Trophoblast cell (in vitro differentiated cells and primary cell): ENCODE results near the gene ETV5.

Experiments used
- DNase-seq, 2 donors: peaks; one replicate each; pipeline ENCODE4 v3.0.0-alpha.2; 2016
- H2AFZ ChIP-seq: 2 replicates; pipeline ENCODE4 v1.6.1; 2013; ENCODE audit warnings: low read length, moderate library complexity, mild to moderate bottlenecking; ENCODE audit not compliant: insufficient read depth, poor library complexity
- H2AK5ac ChIP-seq: 2 replicates; pipeline ENCODE4 v1.6.1; 2013; ENCODE audit warnings: mild to moderate bottlenecking, low read length
- H2BK120ac ChIP-seq: 2 replicates; pipeline ENCODE4 v1.6.1; 2013; ENCODE audit warnings: low read length, mild to moderate bottlenecking, moderate library complexity; ENCODE audit not compliant: insufficient read depth, poor library complexity
- H2BK12ac ChIP-seq: 2 replicates; pipeline ENCODE4 v1.6.1; 2013; ENCODE audit warnings: mild to moderate bottlenecking, low read length, moderate library complexity
- H2BK5ac ChIP-seq: 2 replicates; pipeline ENCODE4 v1.6.1; 2013; ENCODE audit warnings: low read length, low read depth, moderate library complexity, mild to moderate bottlenecking; ENCODE audit not compliant: poor library complexity
- H3K14ac ChIP-seq: 2 replicates; pipeline ENCODE4 v1.6.1; 2013; ENCODE audit warnings: mild to moderate bottlenecking, low read length
- H3K18ac ChIP-seq: 2 replicates; pipeline ENCODE4 v1.6.1; 2013; ENCODE audit warnings: mild to moderate bottlenecking, low read length
- H3K23ac ChIP-seq: 2 replicates; pipeline ENCODE4 v1.6.1; 2013; ENCODE audit warnings: low read length
- H3K27ac ChIP-seq: 2 replicates; pipeline ENCODE4 v1.5.1; 2013; ENCODE audit warnings: low read depth, mild to moderate bottlenecking, inconsistent platforms, low read length, moderate library complexity
- H3K27me3 ChIP-seq: 2 replicates; pipeline ENCODE4 v1.6.1; 2013; ENCODE audit warnings: inconsistent platforms, mild to moderate bottlenecking, low read length, moderate library complexity; ENCODE audit not compliant: insufficient read depth
- H3K36me3 ChIP-seq, 2 experiments: 1 replicate in 1 of 2; 2 replicates in 1 of 2; pipeline ENCODE4 v1.6.1; 2013; ENCODE audit warnings: low read length in 2 of 2, mild to moderate bottlenecking in 2 of 2, moderate library complexity in 1 of 2; ENCODE audit not compliant: insufficient read depth in 2 of 2, control insufficient read depth in 1 of 2
- H3K4ac ChIP-seq: 2 replicates; pipeline ENCODE4 v1.6.1; 2013; ENCODE audit warnings: low read depth, mild to moderate bottlenecking, low read length, moderate library complexity
- H3K4me1 ChIP-seq, 2 experiments: 1 replicate in 1 of 2; 2 replicates in 1 of 2; pipeline ENCODE4 v1.6.1; 2013; ENCODE audit warnings: low read length in 2 of 2, mild to moderate bottlenecking in 2 of 2, moderate library complexity in 1 of 2; ENCODE audit not compliant: insufficient read depth in 2 of 2, control insufficient read depth in 1 of 2
- H3K4me2 ChIP-seq: 2 replicates; pipeline ENCODE4 v1.6.1; 2013; ENCODE audit warnings: inconsistent platforms, mild to moderate bottlenecking, low read length, moderate library complexity
- H3K4me3 ChIP-seq: 2 replicates; pipeline ENCODE4 v1.5.1; 2013; ENCODE audit warnings: mild to moderate bottlenecking, low read depth, low read length, inconsistent platforms
- H3K79me1 ChIP-seq: one replicate; pipeline ENCODE4 v1.6.1; 2013; ENCODE audit warnings: low read length
- H3K79me2 ChIP-seq: 2 replicates; pipeline ENCODE4 v1.6.1; 2013; ENCODE audit warnings: low read length, mild to moderate bottlenecking; ENCODE audit not compliant: control insufficient read depth, insufficient read depth, poor library complexity
- H3K9ac ChIP-seq: 2 replicates; pipeline ENCODE4 v1.6.1; 2013; ENCODE audit warnings: mild to moderate bottlenecking, low read length
- H3K9me3 ChIP-seq: 2 replicates; pipeline ENCODE4 v1.6.1; 2013; ENCODE audit warnings: low read depth, mild to moderate bottlenecking, control low read depth, inconsistent platforms, low read length; ENCODE audit not compliant: insufficient read depth
- H4K12ac ChIP-seq: 2 replicates; pipeline ENCODE4 v1.6.1; 2013; ENCODE audit warnings: low read depth, mild to moderate bottlenecking, low read length, moderate library complexity
- H4K8ac ChIP-seq: 2 replicates; pipeline ENCODE4 v1.6.1; 2013; ENCODE audit warnings: low read depth, mild to moderate bottlenecking, low read length, moderate library complexity
- H4K91ac ChIP-seq: one replicate; pipeline ENCODE4 v1.6.1; 2013; ENCODE audit warnings: low read depth, mild to moderate bottlenecking, low read length, moderate library complexity
- WGBS: extraction: QIAGEN DNeasy Blood & Tissue Kit; methylation state at CpG from one replicate; pipeline ENCODE4 v1.1.7; 2013; ENCODE audit warnings: missing lambda C conversion rate; ENCODE audit not compliant: insufficient read length, insufficient coverage; ENCODE audit errors: extremely low coverage; 5-methylcytosine and 5-hydroxymethylcytosine counted together

The ETV5 gene

DNA sequence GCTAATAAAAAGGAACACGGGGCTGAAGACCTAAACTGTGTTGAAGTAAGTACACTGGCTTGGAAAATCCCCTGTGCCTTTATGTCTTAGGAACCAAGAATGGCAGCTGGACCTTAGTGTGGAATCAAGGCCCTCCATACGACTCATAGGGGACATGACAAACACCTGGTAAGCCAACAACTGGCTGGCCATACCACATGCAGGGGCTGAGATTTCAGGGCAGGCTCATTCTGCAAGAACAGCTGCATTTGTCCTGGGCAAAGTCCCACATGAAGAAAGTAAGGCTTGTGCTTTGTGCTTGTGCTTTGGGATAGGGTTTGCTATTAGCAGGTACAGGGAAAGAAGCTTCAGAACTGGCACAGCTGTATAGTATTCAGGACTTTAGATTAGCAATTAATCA, 18.0 kb downstream of the ETV5 start:
- Histone ChIP-seq H3K4ac (no peak overlapping the region), H3K4me2 (no peak overlapping the region), H2BK5ac (no peak overlapping the region), H2BK120ac (no peak overlapping the region), H3K23ac (no peak overlapping the region), H4K91ac (no peak overlapping the region), H3K4me3 (no peak overlapping the region), H2AFZ (no peak overlapping the region), H3K36me3 (no peaks in the 10 kb centered on the region), H3K79me2 (no peaks in the 10 kb centered on the region), H3K14ac (no peak overlapping the region), H3K4me1 (peaks cover 4 to 5% of the 10 kb centered on the region in 2 experiments), H3K9ac (no peak overlapping the region), H3K27me3 (no peaks in the 10 kb centered on the region), H4K12ac (no peak overlapping the region), H4K8ac (no peak overlapping the region), H2AK5ac (no peak overlapping the region), H3K79me1 (no peaks in the 10 kb centered on the region), H3K18ac (no peak overlapping the region), H3K27ac (no peak overlapping the region), H3K9me3 (no peaks in the 10 kb centered on the region), H2BK12ac (no peak overlapping the region)
- DNase-seq: no peak
- WGBS: no CpG with 5 or more reads among the region's 2 CpGs

DNA sequence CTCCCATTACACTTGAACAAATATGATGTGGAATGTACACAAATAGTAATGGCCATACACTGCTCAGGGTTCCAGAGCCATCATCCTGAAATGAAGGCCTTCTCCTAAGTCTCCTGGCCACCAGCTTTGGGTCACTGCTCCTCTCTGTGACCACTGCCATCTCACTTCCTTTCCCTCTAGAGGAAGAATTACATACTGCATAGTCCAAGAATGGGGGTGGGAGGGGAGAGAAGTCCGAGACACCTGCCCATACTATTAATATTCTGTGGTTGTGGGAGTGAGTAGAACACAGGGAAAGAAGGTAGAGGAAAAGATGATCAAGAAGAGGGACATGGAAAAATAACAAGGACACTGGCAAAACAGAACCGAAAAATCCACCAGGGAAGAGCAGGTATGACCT, 20.6 kb downstream of the ETV5 start:
- H4K8ac ChIP-seq: no peak overlapping the region
- H3K4me1 ChIP-seq: peaks cover 4 to 5% of the 10 kb centered on the region in 2 experiments
- no peak overlapping the region for H2BK12ac ChIP-seq
- no peaks in the 10 kb centered on the region for H3K9me3 ChIP-seq
- no peaks in the 10 kb centered on the region for H3K79me2 ChIP-seq
- H3K23ac ChIP-seq: no peak overlapping the region
- no peaks in the 10 kb centered on the region for H3K79me1 ChIP-seq
- H3K4me3 ChIP-seq: no peak overlapping the region
- no peak overlapping the region for H2BK5ac ChIP-seq
- H3K4me2 ChIP-seq: no peak overlapping the region
- no peaks in the 10 kb centered on the region for H3K36me3 ChIP-seq
- H2AK5ac ChIP-seq: no peak overlapping the region
- WGBS: no CpG with 5 or more reads among the region's 2 CpGs
- H3K27ac ChIP-seq: no peak overlapping the region
- H3K4ac ChIP-seq: no peak overlapping the region
- H2AFZ ChIP-seq: no peak overlapping the region
- no peak overlapping the region for H3K14ac ChIP-seq
- no peaks in the 10 kb centered on the region for H3K27me3 ChIP-seq
- no peak overlapping the region for H3K9ac ChIP-seq
- H4K91ac ChIP-seq: no peak overlapping the region
- no peak for DNase-seq
- no peak overlapping the region for H2BK120ac ChIP-seq
- peak overlapping the region; percentile 8 for H3K18ac ChIP-seq
- H4K12ac ChIP-seq: no peak overlapping the region

- Histone ChIP-seq H2AFZ (no peak overlapping the region), H3K4me2 (no peak overlapping the region), H4K12ac (no peak overlapping the region), H3K4me3 (no peak overlapping the region), H2BK5ac (no peak overlapping the region), H3K79me2 (no peaks in the 10 kb centered on the region), H3K9me3 (no peaks in the 10 kb centered on the region), H4K91ac (no peak overlapping the region), H3K9ac (no peak overlapping the region), H3K18ac (no peak overlapping the region), H2BK120ac (no peak overlapping the region), H3K79me1 (no peaks in the 10 kb centered on the region), H3K14ac (no peak overlapping the region), H3K27me3 (no peaks in the 10 kb centered on the region), H2AK5ac (no peak overlapping the region), H3K4ac (no peak overlapping the region), H3K27ac (no peak overlapping the region), H2BK12ac (no peak overlapping the region), H4K8ac (no peak overlapping the region), H3K4me1 (peaks cover 5 to 7% of the 10 kb centered on the region in 2 experiments), H3K36me3 (no peaks in the 10 kb centered on the region), H3K23ac (no peak overlapping the region)
- DNase-seq: no peak
- WGBS: no CpG with 5 or more reads among the region's 4 CpGs
Measured at GRCh38 chr3:186084264-186084663, 24.6 kb downstream of the ETV5 start.

GRCh38 chr3:186083746-186084145, 25.1 kb downstream of the ETV5 start:
- Histone ChIP-seq H3K14ac (no peak overlapping the region), H2BK12ac (no peak overlapping the region), H3K4me1 (peaks cover 5 to 7% of the 10 kb centered on the region in 2 experiments), H3K36me3 (no peaks in the 10 kb centered on the region), H4K8ac (no peak overlapping the region), H3K9ac (no peak overlapping the region), H2BK120ac (no peak overlapping the region), H4K12ac (no peak overlapping the region), H3K79me2 (no peaks in the 10 kb centered on the region), H3K4ac (no peak overlapping the region), H3K4me3 (no peak overlapping the region), H2BK5ac (no peak overlapping the region), H3K27ac (no peak overlapping the region), H3K27me3 (no peaks in the 10 kb centered on the region), H4K91ac (no peak overlapping the region), H2AFZ (no peak overlapping the region), H3K18ac (no peak overlapping the region), H3K23ac (no peak overlapping the region), H3K4me2 (no peak overlapping the region), H3K9me3 (no peaks in the 10 kb centered on the region), H2AK5ac (no peak overlapping the region), H3K79me1 (no peaks in the 10 kb centered on the region)
- no CpG with 5 or more reads among the region's 2 CpGs for WGBS
- no peak for DNase-seq
